ENCODE measurements around the gene TBCCD1. TPM values are rescaled to one million over a fixed set of nuclear protein-coding genes. Genes with fewer than 3 reads are reported as not detected.
"Not testable (repeated sequence)": the region's sequence is repeated elsewhere in the genome, so short reads cannot be mapped to it uniquely, and the experiment has no call there.

TBCCD1 gene
- total and polyA plus RNA-seq, 2 experiments from 2014 or later, result 5.8 to 16.7 TPM

DNA sequence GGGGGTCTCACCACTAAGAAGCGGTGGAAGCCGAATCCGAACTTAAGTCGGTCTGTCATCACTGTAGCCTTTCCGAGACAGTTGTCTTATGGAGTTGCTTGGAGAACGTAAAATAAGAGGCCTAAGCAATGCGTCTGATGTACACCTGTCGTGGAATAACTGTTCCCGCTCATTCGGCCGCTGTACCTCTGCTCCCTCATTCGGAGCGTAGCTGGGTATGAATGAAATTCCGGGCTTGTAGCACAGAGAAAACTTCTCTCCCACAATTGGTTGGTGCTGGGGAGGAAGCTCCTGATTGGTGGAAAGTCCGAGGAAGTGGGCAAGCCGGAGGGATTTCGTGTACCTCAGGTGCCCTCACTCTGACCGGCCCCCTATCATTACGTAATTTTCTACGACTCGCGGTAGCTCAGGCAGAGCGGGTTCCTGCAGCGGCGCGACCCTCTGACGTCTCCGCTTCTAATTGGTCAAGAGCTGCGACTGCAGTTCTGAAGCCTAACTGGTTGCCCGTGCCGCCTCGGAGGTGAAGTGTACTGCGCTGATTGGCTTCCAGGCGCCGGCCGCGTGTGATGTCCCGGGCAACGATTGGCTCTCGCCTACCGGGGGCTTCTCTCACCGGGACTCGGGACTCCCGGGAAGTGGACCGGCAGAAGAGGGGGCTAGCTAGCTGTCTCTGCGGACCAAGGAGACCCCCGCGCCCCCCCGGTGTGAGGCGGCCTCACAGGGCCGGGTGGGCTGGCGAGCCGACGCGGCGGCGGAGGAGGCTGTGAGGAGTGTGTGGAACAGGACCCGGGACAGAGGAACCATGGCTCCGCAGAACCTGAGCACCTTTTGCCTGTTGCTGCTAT, 3.2 kb upstream of the TBCCD1 start, which contains the start of gene DNAJB11 (continued):
- TF ChIP-seq, protein P1, sequence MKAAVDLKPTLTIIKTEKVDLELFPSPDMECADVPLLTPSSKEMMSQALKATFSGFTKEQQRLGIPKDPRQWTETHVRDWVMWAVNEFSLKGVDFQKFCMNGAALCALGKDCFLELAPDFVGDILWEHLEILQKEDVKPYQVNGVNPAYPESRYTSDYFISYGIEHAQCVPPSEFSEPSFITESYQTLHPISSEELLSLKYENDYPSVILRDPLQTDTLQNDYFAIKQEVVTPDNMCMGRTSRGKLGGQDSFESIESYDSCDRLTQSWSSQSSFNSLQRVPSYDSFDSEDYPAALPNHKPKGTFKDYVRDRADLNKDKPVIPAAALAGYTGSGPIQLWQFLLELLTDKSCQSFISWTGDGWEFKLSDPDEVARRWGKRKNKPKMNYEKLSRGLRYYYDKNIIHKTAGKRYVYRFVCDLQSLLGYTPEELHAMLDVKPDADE (IDR thresholded peaks at IDR 0.05), result peak; percentile 46; the same call in 1 of the 2 replicates
- TF ChIP-seq JUNB (IDR thresholded peaks at IDR 0.05; ENCODE audit: unreplicated experiment) (no peak), POLR2AphosphoS5 (IDR thresholded peaks at IDR 0.05; ENCODE audit: low read depth) (peak; percentile 88), ZNF114 (CRISPR knock-in tag; IDR thresholded peaks at IDR 0.05) (no peak), STAT1 (IDR thresholded peaks at IDR 0.05; ENCODE audit: unreplicated experiment) (no peak), CREB1 (CRISPR knock-in tag; IDR thresholded peaks at IDR 0.05; ENCODE audit: low read depth) (peak; percentile 96), EZH2phosphoT487 (IDR thresholded peaks at IDR 0.05; ENCODE audit: unreplicated experiment) (no peak)

DNA sequence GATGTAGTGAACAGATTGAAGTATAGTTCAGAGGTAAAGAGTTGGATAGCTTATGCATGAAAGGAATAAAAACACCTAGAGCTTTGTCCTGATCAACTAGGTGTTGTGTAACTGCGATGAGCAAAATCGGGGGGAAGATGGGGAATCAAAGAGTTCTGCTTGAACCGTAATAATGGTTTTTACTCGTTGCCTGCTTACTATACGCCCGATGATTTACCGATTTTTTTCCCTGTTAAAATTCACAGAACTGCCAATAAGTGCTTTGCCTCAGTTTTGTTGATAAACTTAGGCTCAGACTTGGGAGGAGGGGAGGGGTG, 2.6 kb upstream of the TBCCD1 start:
- peaks cover 2% of the 10 kb centered on the region; the same call in 1 of the 2 replicates for H3F3A ChIP-seq (replicated peaks; ENCODE audit: low read depth)
- H3K79me2 ChIP-seq (replicated peaks; ENCODE audit: insufficient read depth), result peaks cover 35% of the 10 kb centered on the region
- DNase-seq (ENCODE audit: low spot score) (no peak), ATAC-seq (no peak)
- Mint-ChIP-seq H3K27ac (peak overlapping the region; percentile 98), H3K4me3 (peak overlapping the region; percentile 88), H3K36me3 (ENCODE audit: low read depth) (peaks cover 21% of the 10 kb centered on the region; the same call in 2 of the 3 replicates), H3K4me1 (peaks cover 21% of the 10 kb centered on the region), H3K9me3 (no peaks in the 10 kb centered on the region), H3K27me3 (ENCODE audit: insufficient read depth, low read depth, poor library complexity) (peaks cover 7% of the 10 kb centered on the region)
- peak overlapping the region; percentile 64 for H3K4me3 ChIP-seq
- TF ChIP-seq, protein P1 (IDR thresholded peaks at IDR 0.05), result no peak
- H2AFZ ChIP-seq, result no peak overlapping the region
- H3K36me3 ChIP-seq (ENCODE audit: insufficient read depth), result peaks cover 26% of the 10 kb centered on the region; the same call in 1 of the 2 replicates
- peak overlapping the region; percentile 81 for H3K4me2 ChIP-seq
- H3K9me2 ChIP-seq (ENCODE audit: insufficient read depth), result no peaks in the 10 kb centered on the region
- H4K20me1 ChIP-seq (replicated peaks; ENCODE audit: insufficient read depth), result peaks cover 3% of the 10 kb centered on the region; the same call in 1 of the 2 replicates
- H3K27ac ChIP-seq (ENCODE audit: low read depth), result peak overlapping the region; percentile 70; the same call in 1 of the 2 replicates
- H3K27me3 ChIP-seq (ENCODE audit: insufficient read depth), result no peaks in the 10 kb centered on the region
- H3K4me1 ChIP-seq (ENCODE audit: insufficient read depth), result peaks cover 25% of the 10 kb centered on the region

DNA sequence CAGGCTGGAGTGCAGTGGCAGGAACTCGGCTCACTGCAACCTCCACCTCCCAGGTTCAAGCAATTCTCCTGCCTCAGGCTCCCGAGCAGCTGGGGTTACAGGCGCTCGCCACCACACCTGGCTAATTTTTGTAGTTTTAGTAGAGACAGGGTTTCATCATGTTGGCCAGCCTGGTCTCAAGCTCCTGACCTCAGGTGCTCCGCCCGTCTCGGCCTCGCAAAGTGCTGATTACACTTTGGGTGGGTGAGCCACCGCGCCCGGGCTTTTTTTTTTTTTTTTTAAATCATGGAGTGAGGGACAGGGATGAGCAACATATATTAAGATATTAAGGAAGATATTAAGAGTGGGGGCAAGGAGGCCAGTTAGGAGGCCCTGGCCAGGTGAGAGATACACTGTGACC, 2.2 kb upstream of the TBCCD1 start:
- ATAC-seq; H3K9me3 Mint-ChIP-seq; H3K27ac ChIP-seq (ENCODE audit: low read depth); H3K27me3 ChIP-seq (ENCODE audit: insufficient read depth); H3F3A ChIP-seq (replicated peaks; ENCODE audit: low read depth); H3K9me2 ChIP-seq (ENCODE audit: insufficient read depth); H2AFZ ChIP-seq; DNase-seq (ENCODE audit: low spot score); H3K27me3 Mint-ChIP-seq (ENCODE audit: insufficient read depth, low read depth, poor library complexity); H4K20me1 ChIP-seq (replicated peaks; ENCODE audit: insufficient read depth): not testable (repeated sequence)
- peaks cover 17% of the 10 kb centered on the region; the same call in 2 of the 3 replicates for H3K36me3 Mint-ChIP-seq (ENCODE audit: low read depth)
- H3K27ac Mint-ChIP-seq, result peak overlapping the region; percentile 98
- peaks cover 25% of the 10 kb centered on the region for H3K4me1 ChIP-seq (ENCODE audit: insufficient read depth)
- peaks cover 23% of the 10 kb centered on the region; the same call in 1 of the 2 replicates for H3K36me3 ChIP-seq (ENCODE audit: insufficient read depth)
- peak overlapping the region; percentile 64 for H3K4me3 ChIP-seq
- peak overlapping the region; percentile 88 for H3K4me3 Mint-ChIP-seq
- peaks cover 32% of the 10 kb centered on the region for H3K79me2 ChIP-seq (replicated peaks; ENCODE audit: insufficient read depth)
- H3K4me2 ChIP-seq, result peak overlapping the region; percentile 81
- peaks cover 21% of the 10 kb centered on the region for H3K4me1 Mint-ChIP-seq

Data from GM23338 (cell line).